Measurements from ENCODE around the gene ZNF853. TPM values are rescaled to one million over a fixed set of nuclear protein-coding genes. Genes with fewer than 3 reads are reported as not detected.

The ZNF853 gene
- total and polyA plus RNA-seq, 10 of the 15 experiments (the other 5 are each of a cell fraction or from before 2014, with no cell fraction given) = 0.04 to 0.26 (median 0.05) TPM; not detected in 4

DNA sequence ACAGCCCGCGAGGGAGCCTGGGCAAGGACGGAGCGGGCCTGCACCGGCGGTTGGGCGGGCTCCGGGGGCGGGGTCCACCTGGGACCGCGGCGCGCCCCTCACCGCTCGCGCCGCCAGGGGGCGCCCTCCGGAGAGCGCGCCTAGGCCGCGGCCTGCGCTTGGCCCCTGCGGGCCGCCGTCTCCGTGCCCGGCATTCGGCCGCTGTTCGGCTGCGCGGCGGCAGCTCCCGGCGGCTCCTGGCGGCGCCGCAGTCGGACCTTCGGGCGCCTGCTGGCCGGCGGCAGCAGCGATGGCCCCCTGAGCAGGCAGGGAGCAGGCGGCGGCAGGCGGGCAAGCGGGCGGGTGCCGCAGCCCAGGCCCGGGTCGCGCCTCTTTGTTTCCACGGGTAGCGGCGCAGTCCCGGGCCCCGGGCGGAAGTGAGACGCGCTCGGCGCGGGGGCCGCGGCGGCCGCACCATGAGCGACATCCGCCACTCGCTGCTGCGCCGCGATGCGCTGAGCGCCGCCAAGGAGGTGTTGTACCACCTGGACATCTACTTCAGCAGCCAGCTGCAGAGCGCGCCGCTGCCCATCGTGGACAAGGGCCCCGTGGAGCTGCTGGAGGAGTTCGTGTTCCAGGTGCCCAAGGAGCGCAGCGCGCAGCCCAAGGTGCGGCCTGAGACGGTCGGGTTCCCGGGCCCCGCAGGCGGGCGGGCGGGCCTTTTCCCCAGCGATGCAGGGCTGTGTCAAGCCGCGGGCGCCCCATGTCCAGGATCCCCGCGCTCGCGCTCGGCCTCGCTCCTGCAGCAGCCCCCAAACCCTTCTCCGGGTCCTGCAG lies 25.4 kb upstream of the ZNF853 start, which contains the start of gene INTS15 (continued):
- TF ChIP-seq, protein P1, sequence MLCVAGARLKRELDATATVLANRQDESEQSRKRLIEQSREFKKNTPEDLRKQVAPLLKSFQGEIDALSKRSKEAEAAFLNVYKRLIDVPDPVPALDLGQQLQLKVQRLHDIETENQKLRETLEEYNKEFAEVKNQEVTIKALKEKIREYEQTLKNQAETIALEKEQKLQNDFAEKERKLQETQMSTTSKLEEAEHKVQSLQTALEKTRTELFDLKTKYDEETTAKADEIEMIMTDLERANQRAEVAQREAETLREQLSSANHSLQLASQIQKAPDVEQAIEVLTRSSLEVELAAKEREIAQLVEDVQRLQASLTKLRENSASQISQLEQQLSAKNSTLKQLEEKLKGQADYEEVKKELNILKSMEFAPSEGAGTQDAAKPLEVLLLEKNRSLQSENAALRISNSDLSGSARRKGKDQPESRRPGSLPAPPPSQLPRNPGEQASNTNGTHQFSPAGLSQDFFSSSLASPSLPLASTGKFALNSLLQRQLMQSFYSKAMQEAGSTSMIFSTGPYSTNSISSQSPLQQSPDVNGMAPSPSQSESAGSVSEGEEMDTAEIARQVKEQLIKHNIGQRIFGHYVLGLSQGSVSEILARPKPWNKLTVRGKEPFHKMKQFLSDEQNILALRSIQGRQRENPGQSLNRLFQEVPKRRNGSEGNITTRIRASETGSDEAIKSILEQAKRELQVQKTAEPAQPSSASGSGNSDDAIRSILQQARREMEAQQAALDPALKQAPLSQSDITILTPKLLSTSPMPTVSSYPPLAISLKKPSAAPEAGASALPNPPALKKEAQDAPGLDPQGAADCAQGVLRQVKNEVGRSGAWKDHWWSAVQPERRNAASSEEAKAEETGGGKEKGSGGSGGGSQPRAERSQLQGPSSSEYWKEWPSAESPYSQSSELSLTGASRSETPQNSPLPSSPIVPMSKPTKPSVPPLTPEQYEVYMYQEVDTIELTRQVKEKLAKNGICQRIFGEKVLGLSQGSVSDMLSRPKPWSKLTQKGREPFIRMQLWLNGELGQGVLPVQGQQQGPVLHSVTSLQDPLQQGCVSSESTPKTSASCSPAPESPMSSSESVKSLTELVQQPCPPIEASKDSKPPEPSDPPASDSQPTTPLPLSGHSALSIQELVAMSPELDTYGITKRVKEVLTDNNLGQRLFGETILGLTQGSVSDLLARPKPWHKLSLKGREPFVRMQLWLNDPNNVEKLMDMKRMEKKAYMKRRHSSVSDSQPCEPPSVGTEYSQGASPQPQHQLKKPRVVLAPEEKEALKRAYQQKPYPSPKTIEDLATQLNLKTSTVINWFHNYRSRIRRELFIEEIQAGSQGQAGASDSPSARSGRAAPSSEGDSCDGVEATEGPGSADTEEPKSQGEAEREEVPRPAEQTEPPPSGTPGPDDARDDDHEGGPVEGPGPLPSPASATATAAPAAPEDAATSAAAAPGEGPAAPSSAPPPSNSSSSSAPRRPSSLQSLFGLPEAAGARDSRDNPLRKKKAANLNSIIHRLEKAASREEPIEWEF (IDR thresholded peaks at IDR 0.05; ENCODE audit: insufficient replicate concordance, low read depth, low read length) = no peak
- TF ChIP-seq RUNX3 (IDR thresholded peaks at IDR 0.05; ENCODE audit: low read length) (peak; percentile 68), RCOR1 (conservative IDR thresholded peaks at IDR 0.05; ENCODE audit: low read depth, low read length) (no peak), BACH1 (IDR thresholded peaks at IDR 0.05; ENCODE audit: borderline replicate concordance) (peak; percentile 91), POLR2A (IDR thresholded peaks at IDR 0.05; ENCODE audit: low read depth, low read length) (peak; percentile 82), RFX5 (IDR thresholded peaks at IDR 0.05; ENCODE audit: low read depth, low read length) (no peak), RELA (IDR thresholded peaks at IDR 0.05; ENCODE audit: borderline replicate concordance, partially characterized antibody) (peak; percentile 68), KLF5 (IDR thresholded peaks at IDR 0.05; ENCODE audit: partially characterized antibody) (no peak), ASH2L (IDR thresholded peaks at IDR 0.05; ENCODE audit: borderline replicate concordance, low read depth) (no peak), MTA3 (IDR thresholded peaks at IDR 0.05; ENCODE audit: borderline replicate concordance, low read length) (no peak)
- TF ChIP-seq, protein P2, sequence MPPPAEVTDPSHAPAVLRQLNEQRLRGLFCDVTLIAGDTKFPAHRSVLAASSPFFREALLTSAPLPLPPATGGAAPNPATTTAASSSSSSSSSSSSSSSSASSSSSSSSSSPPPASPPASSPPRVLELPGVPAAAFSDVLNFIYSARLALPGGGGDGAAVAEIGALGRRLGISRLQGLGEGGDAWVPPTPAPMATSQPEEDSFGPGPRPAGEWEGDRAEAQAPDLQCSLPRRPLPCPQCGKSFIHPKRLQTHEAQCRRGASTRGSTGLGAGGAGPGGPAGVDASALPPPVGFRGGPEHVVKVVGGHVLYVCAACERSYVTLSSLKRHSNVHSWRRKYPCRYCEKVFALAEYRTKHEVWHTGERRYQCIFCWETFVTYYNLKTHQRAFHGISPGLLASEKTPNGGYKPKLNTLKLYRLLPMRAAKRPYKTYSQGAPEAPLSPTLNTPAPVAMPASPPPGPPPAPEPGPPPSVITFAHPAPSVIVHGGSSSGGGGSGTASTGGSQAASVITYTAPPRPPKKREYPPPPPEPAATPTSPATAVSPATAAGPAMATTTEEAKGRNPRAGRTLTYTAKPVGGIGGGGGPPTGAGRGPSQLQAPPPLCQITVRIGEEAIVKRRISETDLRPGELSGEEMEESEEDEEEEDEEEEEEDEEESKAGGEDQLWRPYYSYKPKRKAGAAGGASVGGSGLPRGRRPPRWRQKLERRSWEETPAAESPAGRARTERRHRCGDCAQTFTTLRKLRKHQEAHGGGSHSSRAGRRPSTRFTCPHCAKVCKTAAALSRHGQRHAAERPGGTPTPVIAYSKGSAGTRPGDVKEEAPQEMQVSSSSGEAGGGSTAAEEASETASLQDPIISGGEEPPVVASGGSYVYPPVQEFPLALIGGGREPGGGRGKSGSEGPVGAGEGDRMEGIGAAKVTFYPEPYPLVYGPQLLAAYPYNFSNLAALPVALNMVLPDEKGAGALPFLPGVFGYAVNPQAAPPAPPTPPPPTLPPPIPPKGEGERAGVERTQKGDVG (CRISPR knock-in tag; IDR thresholded peaks at IDR 0.05) = no peak
- TF ChIP-seq, protein P3, sequence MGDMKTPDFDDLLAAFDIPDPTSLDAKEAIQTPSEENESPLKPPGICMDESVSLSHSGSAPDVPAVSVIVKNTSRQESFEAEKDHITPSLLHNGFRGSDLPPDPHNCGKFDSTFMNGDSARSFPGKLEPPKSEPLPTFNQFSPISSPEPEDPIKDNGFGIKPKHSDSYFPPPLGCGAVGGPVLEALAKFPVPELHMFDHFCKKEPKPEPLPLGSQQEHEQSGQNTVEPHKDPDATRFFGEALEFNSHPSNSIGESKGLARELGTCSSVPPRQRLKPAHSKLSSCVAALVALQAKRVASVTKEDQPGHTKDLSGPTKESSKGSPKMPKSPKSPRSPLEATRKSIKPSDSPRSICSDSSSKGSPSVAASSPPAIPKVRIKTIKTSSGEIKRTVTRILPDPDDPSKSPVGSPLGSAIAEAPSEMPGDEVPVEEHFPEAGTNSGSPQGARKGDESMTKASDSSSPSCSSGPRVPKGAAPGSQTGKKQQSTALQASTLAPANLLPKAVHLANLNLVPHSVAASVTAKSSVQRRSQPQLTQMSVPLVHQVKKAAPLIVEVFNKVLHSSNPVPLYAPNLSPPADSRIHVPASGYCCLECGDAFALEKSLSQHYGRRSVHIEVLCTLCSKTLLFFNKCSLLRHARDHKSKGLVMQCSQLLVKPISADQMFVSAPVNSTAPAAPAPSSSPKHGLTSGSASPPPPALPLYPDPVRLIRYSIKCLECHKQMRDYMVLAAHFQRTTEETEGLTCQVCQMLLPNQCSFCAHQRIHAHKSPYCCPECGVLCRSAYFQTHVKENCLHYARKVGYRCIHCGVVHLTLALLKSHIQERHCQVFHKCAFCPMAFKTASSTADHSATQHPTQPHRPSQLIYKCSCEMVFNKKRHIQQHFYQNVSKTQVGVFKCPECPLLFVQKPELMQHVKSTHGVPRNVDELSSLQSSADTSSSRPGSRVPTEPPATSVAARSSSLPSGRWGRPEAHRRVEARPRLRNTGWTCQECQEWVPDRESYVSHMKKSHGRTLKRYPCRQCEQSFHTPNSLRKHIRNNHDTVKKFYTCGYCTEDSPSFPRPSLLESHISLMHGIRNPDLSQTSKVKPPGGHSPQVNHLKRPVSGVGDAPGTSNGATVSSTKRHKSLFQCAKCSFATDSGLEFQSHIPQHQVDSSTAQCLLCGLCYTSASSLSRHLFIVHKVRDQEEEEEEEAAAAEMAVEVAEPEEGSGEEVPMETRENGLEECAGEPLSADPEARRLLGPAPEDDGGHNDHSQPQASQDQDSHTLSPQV (IDR thresholded peaks at IDR 0.05) = peak; percentile 76; the same call in 1 of the 2 replicates
- TF ChIP-seq, protein P4, sequence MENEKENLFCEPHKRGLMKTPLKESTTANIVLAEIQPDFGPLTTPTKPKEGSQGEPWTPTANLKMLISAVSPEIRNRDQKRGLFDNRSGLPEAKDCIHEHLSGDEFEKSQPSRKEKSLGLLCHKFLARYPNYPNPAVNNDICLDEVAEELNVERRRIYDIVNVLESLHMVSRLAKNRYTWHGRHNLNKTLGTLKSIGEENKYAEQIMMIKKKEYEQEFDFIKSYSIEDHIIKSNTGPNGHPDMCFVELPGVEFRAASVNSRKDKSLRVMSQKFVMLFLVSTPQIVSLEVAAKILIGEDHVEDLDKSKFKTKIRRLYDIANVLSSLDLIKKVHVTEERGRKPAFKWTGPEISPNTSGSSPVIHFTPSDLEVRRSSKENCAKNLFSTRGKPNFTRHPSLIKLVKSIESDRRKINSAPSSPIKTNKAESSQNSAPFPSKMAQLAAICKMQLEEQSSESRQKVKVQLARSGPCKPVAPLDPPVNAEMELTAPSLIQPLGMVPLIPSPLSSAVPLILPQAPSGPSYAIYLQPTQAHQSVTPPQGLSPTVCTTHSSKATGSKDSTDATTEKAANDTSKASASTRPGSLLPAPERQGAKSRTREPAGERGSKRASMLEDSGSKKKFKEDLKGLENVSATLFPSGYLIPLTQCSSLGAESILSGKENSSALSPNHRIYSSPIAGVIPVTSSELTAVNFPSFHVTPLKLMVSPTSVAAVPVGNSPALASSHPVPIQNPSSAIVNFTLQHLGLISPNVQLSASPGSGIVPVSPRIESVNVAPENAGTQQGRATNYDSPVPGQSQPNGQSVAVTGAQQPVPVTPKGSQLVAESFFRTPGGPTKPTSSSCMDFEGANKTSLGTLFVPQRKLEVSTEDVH (IDR thresholded peaks at IDR 0.05; ENCODE audit: low read depth, partially characterized antibody) = no peak
